Measurements from ENCODE around the gene CDKN2AIP. TPM values are rescaled to one million over a fixed set of nuclear protein-coding genes. Genes with fewer than 3 reads are reported as not detected.

The CDKN2AIP gene
- polyA plus RNA-seq, 2 of the 4 experiments (the other 2 are of a cell fraction): 9.1 to 12.4 TPM

GRCh38 chr4:183447646-183448045, 3.2 kb downstream of the CDKN2AIP start:
- CTCF ChIA-PET: no interaction called here
- WGBS (ENCODE audit: missing lambda C conversion rate): 91% methylated on average over 5 of the region's 5 CpGs
- Histone ChIP-seq H3K27ac (no peak overlapping the region), H3K4me3 (no peak overlapping the region), H3K4me1 (peaks cover 19% of the 10 kb centered on the region), H3K9me3 (no peaks in the 10 kb centered on the region), H3K4me2 (no peak overlapping the region)
- ATAC-seq: no peak
- DNase-seq (ENCODE audit: low read depth in 1 of 2, low spot score in 1 of 2): no peak
- TF ChIP-seq NR3C1 (IDR thresholded peaks at IDR 0.05) (no peak), ZC3H11A (IDR thresholded peaks at IDR 0.05) (no peak), NPAS2 (CRISPR knock-in tag; IDR thresholded peaks at IDR 0.05; ENCODE audit: borderline replicate concordance) (no peak), MYC (IDR thresholded peaks at IDR 0.05; ENCODE audit: borderline replicate concordance, low read length) (no peak), NFE2L2 (conservative IDR thresholded peaks at IDR 0.05; ENCODE audit: low read length) (no peak), EP300 (IDR thresholded peaks at IDR 0.05) (no peak), ESRRA (IDR thresholded peaks at IDR 0.05; ENCODE audit: borderline replicate concordance, low read length) (no peak), RAD21 (conservative IDR thresholded peaks at IDR 0.05 in 1 of 2, IDR thresholded peaks at IDR 0.05 in 1 of 2) (no peak)
- TF ChIP-seq, protein P1, sequence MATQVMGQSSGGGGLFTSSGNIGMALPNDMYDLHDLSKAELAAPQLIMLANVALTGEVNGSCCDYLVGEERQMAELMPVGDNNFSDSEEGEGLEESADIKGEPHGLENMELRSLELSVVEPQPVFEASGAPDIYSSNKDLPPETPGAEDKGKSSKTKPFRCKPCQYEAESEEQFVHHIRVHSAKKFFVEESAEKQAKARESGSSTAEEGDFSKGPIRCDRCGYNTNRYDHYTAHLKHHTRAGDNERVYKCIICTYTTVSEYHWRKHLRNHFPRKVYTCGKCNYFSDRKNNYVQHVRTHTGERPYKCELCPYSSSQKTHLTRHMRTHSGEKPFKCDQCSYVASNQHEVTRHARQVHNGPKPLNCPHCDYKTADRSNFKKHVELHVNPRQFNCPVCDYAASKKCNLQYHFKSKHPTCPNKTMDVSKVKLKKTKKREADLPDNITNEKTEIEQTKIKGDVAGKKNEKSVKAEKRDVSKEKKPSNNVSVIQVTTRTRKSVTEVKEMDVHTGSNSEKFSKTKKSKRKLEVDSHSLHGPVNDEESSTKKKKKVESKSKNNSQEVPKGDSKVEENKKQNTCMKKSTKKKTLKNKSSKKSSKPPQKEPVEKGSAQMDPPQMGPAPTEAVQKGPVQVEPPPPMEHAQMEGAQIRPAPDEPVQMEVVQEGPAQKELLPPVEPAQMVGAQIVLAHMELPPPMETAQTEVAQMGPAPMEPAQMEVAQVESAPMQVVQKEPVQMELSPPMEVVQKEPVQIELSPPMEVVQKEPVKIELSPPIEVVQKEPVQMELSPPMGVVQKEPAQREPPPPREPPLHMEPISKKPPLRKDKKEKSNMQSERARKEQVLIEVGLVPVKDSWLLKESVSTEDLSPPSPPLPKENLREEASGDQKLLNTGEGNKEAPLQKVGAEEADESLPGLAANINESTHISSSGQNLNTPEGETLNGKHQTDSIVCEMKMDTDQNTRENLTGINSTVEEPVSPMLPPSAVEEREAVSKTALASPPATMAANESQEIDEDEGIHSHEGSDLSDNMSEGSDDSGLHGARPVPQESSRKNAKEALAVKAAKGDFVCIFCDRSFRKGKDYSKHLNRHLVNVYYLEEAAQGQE (IDR thresholded peaks at IDR 0.05): no peak
- TF ChIP-seq, protein P2, sequence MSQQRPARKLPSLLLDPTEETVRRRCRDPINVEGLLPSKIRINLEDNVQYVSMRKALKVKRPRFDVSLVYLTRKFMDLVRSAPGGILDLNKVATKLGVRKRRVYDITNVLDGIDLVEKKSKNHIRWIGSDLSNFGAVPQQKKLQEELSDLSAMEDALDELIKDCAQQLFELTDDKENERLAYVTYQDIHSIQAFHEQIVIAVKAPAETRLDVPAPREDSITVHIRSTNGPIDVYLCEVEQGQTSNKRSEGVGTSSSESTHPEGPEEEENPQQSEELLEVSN (IDR thresholded peaks at IDR 0.05; ENCODE audit: borderline replicate concordance, low read depth): no peak
- TF ChIP-seq, protein P3, sequence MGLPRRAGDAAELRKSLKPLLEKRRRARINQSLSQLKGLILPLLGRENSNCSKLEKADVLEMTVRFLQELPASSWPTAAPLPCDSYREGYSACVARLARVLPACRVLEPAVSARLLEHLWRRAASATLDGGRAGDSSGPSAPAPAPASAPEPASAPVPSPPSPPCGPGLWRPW (IDR thresholded peaks at IDR 0.05): no peak
- TF ChIP-seq, protein P4, sequence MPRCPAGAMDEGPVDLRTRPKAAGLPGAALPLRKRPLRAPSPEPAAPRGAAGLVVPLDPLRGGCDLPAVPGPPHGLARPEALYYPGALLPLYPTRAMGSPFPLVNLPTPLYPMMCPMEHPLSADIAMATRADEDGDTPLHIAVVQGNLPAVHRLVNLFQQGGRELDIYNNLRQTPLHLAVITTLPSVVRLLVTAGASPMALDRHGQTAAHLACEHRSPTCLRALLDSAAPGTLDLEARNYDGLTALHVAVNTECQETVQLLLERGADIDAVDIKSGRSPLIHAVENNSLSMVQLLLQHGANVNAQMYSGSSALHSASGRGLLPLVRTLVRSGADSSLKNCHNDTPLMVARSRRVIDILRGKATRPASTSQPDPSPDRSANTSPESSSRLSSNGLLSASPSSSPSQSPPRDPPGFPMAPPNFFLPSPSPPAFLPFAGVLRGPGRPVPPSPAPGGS (IDR thresholded peaks at IDR 0.05): no peak
- POLR2A ChIA-PET: no interaction called here
- FAIRE-seq: no peak

- H3K27ac ChIP-seq: no peak overlapping the region
- H3K9me3 ChIP-seq: no peaks in the 10 kb centered on the region
- CTCF ChIA-PET: no interaction called here
- FAIRE-seq: no peak
- DNase-seq (ENCODE audit: low read depth in 1 of 2, low spot score in 1 of 2): no peak
- peaks cover 12% of the 10 kb centered on the region for H3K4me1 ChIP-seq
- no peak for ATAC-seq
- TF ChIP-seq ZSCAN20 (CRISPR knock-in tag; IDR thresholded peaks at IDR 0.05) (no peak), POLR2AphosphoS2 (conservative IDR thresholded peaks at IDR 0.05; ENCODE audit: low read length) (no peak), RCOR1 (IDR thresholded peaks at IDR 0.05; ENCODE audit: low read depth, low read length) (no peak), RFX5 (IDR thresholded peaks at IDR 0.05) (no peak), HOXB13 (CRISPR knock-in tag; IDR thresholded peaks at IDR 0.05; ENCODE audit: low read depth) (no peak), CEBPB (IDR thresholded peaks at IDR 0.05) (no peak), CHD2 (IDR thresholded peaks at IDR 0.05; ENCODE audit: low read length, partially characterized antibody) (no peak), NR3C1 (IDR thresholded peaks at IDR 0.05) (no peak), CHD4 (IDR thresholded peaks at IDR 0.05; ENCODE audit: borderline replicate concordance) (no peak), EP300 (IDR thresholded peaks at IDR 0.05) (no peak), RARB (CRISPR knock-in tag; IDR thresholded peaks at IDR 0.05) (no peak), FOXS1 (CRISPR knock-in tag; IDR thresholded peaks at IDR 0.05) (no peak), HOXB5 (CRISPR knock-in tag; IDR thresholded peaks at IDR 0.05) (no peak), CBX8 (IDR thresholded peaks at IDR 0.05) (no peak), ZFP36 (IDR thresholded peaks at IDR 0.05; ENCODE audit: borderline replicate concordance, partially characterized antibody) (no peak), HMGXB4 (CRISPR knock-in tag; IDR thresholded peaks at IDR 0.05; ENCODE audit: borderline replicate concordance) (no peak), MYC (IDR thresholded peaks at IDR 0.05; ENCODE audit: borderline replicate concordance, low read length) (no peak), ATOH8 (CRISPR knock-in tag; IDR thresholded peaks at IDR 0.05; ENCODE audit: low read depth) (no peak), RAD21 (conservative IDR thresholded peaks at IDR 0.05 in 1 of 2, IDR thresholded peaks at IDR 0.05 in 1 of 2) (no peak)
- TF ChIP-seq, protein P3 (IDR thresholded peaks at IDR 0.05): no peak
- H3K4me3 ChIP-seq: no peak overlapping the region
- H3K4me2 ChIP-seq: no peak overlapping the region
- WGBS (ENCODE audit: missing lambda C conversion rate): 94% methylated on average over 3 of the region's 3 CpGs
- POLR2A ChIA-PET: no interaction called here
Observed at GRCh38 chr4:183448436-183448835, 4.0 kb downstream of the CDKN2AIP start.
